ENCODE measurements around the gene DENND2D. TPM values are rescaled to one million over a fixed set of nuclear protein-coding genes. Genes with fewer than 3 reads are reported as not detected.

DENND2D gene, protein sequence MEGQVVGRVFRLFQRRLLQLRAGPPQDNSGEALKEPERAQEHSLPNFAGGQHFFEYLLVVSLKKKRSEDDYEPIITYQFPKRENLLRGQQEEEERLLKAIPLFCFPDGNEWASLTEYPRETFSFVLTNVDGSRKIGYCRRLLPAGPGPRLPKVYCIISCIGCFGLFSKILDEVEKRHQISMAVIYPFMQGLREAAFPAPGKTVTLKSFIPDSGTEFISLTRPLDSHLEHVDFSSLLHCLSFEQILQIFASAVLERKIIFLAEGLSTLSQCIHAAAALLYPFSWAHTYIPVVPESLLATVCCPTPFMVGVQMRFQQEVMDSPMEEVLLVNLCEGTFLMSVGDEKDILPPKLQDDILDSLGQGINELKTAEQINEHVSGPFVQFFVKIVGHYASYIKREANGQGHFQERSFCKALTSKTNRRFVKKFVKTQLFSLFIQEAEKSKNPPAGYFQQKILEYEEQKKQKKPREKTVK
- total RNA-seq, result 10 to 100 TPM; 15.8 to 19.8 TPM

DNA sequence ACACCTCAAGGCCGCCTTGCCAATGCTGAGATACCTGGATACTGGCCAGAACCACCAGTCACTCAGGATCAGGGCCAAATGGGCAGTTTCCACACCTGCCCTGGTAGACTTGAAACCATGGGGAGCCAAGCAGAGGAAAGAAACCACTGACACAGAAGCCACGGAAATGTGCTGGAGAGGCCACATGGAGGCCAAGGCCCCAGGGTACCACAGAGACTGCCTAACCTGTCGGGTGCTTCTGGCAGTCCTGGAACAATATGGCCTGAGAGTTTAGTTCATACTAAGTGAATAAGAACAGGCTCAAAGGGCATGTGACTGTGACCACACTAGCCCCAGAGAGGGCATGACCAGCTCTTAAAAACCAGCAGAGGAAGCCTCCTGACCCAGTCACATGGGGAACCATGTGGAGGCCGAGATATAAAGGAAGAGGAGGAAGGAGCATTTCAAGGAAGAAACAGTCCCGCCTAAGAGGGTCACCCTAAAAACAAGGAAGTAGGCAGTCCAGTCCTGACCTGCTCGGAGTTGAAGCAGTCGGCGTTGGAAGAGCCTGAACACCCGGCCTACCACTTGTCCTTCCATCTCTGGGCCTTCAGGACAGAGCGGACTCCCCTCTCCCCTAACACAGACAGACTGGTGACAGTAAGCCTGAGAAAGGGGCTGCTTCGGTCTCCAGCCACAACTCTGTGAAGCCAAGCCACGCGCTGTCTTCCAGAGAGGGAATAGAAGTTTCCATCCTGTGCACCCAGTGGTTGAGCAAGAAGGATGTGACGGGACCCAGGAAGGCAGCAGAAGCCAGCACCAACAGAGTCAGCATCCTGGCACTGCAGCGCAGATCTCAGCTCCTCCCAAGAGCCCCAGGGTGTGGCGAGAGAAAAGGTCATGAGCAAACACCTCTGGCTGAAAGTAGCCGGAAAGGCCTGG is at the start of gene DENND2D:
Gene DENND2D, minus strand, starts transcription at position 766 of the 921 bp plus-strand sequence. Its CDS starts 187 bp downstream, at position 579.
- H3K27me3 ChIP-seq (replicated peaks; ENCODE audit: insufficient read depth), result no peaks in the 10 kb centered on the region
- TF ChIP-seq CTCF (IDR thresholded peaks at IDR 0.05), result no peak
- H3K4me3 ChIP-seq, result peak within 1 kb of the TSS; percentile 60
- H3K9me3 ChIP-seq, result no peaks in the 10 kb centered on the region
- ATAC-seq (ENCODE audit: insufficient number of reproducible peaks, low FRiP score, low read depth), result peak; percentile 30
- H3K4me1 ChIP-seq (ENCODE audit: control insufficient read depth in 1 of 2, low read depth in 2 of 2), result peaks cover 0 to 20% of the 10 kb centered on the region in 2 donors
- no peak for DNase-seq (ENCODE audit: low spot score)
- H3K27ac ChIP-seq, result peak within 1 kb of the TSS in 1 of 2 donors; percentile 24
- no peaks in the 10 kb centered on the region for H3K36me3 ChIP-seq

GRCh38 chr1:111249960-111250359 is 49.5 kb upstream of the DENND2D start:
- ATAC-seq (ENCODE audit: insufficient number of reproducible peaks, low FRiP score, low read depth), result no peak
- H3K27me3 ChIP-seq (replicated peaks; ENCODE audit: insufficient read depth), result no peaks in the 10 kb centered on the region

DNA sequence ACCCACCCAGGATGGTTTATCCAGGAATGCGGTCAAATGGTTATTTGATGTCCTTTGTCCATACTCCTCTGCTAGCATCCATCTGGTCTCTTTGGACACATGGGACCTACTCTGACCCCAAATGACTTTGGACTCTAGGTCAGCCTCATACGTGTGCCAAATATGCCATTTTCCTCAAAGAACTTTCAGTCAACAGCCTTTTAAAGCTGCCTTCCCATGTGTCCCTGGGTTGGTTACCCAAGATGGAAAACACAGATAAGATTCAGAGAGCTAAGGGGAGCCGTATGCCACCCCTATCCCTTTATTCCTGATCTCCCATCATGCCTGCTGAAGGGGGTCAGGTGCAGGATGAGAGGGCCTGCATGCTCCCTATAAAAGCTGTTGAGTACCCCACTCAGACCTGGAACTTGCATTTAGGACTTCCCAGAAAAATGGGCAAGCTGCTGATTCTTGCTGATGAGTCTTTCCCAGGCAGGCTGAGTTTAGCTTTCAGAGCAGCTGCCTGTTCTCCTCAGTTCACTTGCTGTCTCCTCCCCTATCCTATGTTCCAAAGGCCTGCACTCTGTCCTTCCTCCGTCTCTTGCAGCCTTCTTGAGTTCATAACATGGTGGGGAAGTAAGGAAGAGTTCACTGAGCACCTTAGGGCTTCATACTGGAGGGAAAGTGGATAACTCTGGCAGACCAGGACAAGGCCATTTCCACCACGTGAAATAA is 46.8 kb upstream of the DENND2D start:
- no peak for ATAC-seq (ENCODE audit: insufficient number of reproducible peaks, low FRiP score, low read depth)
- Histone ChIP-seq H3K4me1 (ENCODE audit: control insufficient read depth in 1 of 2, low read depth in 2 of 2) (no peaks in the 10 kb centered on the region), H3K27ac (no peak overlapping the region), H3K4me3 (no peak overlapping the region), H3K36me3 (no peaks in the 10 kb centered on the region), H3K27me3 (replicated peaks; ENCODE audit: insufficient read depth) (no peaks in the 10 kb centered on the region), H3K9me3 (no peaks in the 10 kb centered on the region)
- no peak for TF ChIP-seq CTCF (IDR thresholded peaks at IDR 0.05)
- DNase-seq (ENCODE audit: low spot score), result no peak

More at GRCh38 chr1:111249960-111250359, 49.5 kb upstream of the DENND2D start:
- no peak for TF ChIP-seq CTCF (IDR thresholded peaks at IDR 0.05)
- Histone ChIP-seq H3K4me3 (no peak overlapping the region), H3K4me1 (ENCODE audit: control insufficient read depth in 1 of 2, low read depth in 2 of 2) (no peaks in the 10 kb centered on the region), H3K36me3 (no peaks in the 10 kb centered on the region), H3K27ac (no peak overlapping the region), H3K9me3 (no peaks in the 10 kb centered on the region)
- DNase-seq (ENCODE audit: low spot score), result no peak

- Histone ChIP-seq H3K27me3 (replicated peaks; ENCODE audit: insufficient read depth) (no peaks in the 10 kb centered on the region), H3K4me3 (no peak overlapping the region), H3K27ac (no peak overlapping the region), H3K4me1 (ENCODE audit: control insufficient read depth in 1 of 2, low read depth in 2 of 2) (no peaks in the 10 kb centered on the region), H3K9me3 (no peaks in the 10 kb centered on the region), H3K36me3 (no peaks in the 10 kb centered on the region)
- no peak for DNase-seq (ENCODE audit: low spot score)
- ATAC-seq (ENCODE audit: insufficient number of reproducible peaks, low FRiP score, low read depth), result no peak
- TF ChIP-seq CTCF (IDR thresholded peaks at IDR 0.05), result no peak
These were observed 42.5 kb upstream of the DENND2D start for GRCh38 chr1:111242805-111243523.
